ENCODE data around the gene HIVEP1.
"Not testable (repeated sequence)": the region's sequence is repeated elsewhere in the genome, so short reads cannot be mapped to it uniquely, and the experiment has no call there.

Gene HIVEP1

DNA sequence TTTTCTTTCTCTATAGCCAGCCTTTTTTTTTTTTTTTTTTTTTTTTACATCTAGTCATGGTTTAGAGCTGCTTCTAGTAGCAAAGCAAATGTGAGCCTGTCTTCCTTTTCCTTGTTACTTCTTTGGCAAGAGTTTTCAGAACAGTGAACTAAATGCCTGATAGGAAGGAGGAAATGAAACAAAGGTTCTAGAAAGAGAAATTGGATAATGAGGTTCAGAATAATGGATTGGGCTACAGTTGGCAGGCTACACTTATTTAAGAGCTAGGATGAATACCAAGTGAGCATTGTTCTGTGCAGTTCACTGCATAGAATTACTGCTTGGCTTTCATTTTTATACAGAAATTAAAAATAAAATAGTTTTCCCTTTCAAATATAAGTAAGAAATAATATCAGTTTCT, 78.6 kb downstream of the HIVEP1 start:
- no peak for DNase-seq (ENCODE audit: low read depth)

DNA sequence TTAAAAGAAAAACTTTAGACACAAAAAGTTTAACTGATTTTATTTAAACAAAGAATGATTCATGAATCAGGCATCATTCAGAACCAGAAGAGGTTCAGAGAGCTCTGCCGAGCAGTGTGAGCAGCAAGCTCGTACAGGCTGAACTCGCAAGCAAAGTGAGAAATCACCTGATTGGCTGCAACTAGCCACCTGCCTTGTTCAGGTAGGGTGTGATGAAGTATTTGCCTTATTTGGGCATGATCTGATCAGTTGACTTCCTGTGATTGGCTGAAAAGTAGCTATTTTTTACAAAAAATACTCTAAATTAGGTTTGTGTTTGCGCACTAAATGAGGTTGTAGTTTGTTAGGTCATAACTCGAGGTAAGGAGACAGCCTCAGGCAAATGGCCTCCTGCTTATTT, 80.7 kb downstream of the HIVEP1 start:
- no peak for DNase-seq (ENCODE audit: low read depth)

DNA sequence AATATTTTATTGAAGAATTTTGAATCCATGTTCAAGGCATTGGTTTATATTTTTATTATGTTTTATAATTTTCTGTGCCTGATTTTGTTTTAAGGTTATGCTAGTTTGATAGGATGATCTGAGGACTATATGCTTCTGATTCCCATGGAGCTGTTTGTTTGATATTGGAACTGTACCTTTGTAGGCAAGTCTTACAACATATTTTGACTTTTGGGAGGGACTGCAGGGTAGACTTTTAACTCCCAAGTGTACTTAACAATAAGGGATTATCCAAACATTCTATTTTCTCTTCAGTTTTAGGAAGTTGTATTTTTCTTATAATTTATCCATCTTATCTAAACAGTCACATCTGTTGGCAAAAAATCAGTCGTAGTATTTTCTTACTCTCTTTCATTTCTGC, 82.6 kb downstream of the HIVEP1 start:
- no peak for DNase-seq (ENCODE audit: low read depth)

DNA sequence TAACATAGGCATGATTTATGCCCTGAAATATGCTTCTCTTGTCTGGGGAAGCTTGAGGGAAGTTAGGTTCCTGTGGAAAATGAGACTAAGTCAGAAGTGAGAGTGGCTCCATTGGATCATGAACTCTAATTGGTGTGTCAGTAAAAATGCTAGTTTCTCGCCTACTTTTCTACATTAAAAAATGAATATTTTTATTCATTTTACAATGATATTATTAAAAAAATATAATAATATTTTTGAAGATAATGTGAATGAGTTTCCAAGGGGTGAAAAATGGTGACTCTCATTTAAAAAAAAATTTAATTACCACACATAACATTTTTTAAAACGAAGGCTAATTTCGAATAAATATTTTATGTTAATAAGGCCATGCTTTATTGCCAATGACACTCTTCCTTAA, 84.2 kb downstream of the HIVEP1 start:
- no peak for DNase-seq (ENCODE audit: low read depth)

DNA sequence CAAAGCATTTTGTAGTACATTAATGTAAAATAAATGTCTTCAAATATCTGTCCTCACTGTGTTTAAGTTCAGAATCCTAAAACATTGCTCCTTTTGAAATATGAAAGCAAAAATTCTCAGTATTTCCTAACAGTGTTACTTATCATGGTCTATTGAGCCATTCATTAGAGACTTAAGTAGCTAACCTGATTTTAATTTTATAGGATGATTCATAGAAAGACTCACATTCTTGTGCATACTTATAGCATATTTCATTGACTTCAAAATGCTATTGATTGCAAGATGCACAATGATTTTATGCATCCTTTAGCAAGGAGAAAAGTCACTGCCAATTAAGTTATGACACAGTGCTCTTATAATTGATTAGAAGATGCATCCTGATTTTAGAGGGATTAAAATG, 85.7 kb downstream of the HIVEP1 start:
- no peak for DNase-seq (ENCODE audit: low read depth)

DNA sequence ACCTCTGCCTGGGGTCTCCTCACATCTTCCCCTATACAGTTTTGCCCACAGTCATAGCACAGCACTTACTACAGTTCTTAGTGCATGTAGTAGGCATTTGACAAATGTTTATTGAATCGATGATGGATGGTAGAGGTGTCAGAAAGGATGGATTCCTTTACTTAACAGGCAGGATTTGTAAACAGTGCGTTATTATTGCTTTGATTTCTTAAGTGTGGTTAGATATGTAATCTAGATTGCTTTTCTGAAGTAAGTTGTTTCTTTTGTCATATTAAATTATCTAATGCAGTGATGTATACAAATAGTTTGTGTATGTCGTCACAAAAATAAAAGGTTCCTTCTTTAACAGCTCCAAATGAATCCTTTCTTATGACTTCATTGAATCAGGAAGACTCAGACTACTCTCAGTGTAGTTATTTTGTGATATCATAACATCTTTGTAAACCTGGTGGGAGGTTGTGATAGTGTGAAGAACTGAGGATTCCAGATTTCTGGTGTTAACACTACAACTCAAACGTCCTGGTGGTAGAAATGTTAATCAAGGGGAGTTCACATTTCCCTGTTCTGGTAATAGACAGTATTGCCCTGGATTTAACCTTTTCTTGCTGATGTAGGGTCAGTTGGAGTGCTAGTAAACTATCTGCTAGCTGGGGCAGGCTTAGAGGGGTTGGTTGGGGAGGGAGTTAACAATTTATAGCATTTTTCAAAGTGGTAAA, 87.7 kb downstream of the HIVEP1 start:
- DNase-seq (ENCODE audit: low read depth): no peak

DNA sequence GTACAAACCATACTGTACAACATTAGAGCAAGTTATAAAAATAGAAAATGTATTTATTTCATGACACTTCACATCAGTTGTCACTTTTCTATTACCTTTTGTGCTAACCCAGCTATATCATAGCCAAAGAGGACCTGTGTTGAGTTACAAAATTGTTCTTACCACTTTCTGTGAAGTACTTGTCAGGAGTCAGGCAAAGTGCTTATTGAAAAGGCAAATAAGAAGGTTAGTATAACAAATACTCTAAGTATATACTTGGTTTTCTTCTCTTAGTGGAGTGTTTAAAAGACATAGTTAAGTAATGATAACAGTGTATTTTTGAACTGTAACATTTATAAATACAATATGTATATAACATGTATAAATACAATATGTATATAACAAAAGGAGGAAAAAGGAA, 88.9 kb downstream of the HIVEP1 start:
- DNase-seq (ENCODE audit: low read depth): no peak

DNA sequence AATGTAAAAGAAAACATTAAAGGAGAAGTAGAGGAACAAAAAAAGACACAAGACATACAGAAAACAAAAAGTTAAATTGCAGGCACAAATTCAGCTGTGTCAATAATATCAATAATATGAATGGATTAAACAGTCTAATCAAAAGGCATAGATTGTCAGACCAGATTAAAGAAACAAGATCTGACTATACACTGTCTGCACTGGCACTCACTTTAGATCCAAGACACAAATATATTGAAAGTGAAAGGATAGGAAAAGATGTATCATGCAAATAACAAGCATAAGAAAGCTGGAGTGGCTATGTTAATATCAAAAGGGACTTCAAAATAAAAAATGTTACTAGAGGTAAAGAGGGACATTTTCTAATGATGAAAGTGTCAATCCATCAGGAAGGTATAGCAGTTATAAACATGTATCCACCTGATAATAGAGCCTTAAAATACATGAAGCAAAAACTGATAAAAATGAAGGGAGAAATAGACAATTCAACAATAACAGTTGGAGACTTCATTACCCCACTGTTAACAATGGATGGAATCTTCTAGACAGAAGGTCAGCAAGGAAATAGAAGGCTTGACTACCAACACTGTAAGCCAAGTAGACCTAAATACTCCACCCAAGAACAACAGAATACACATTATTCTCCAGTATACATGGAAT, 89.7 kb downstream of the HIVEP1 start:
- DNase-seq (ENCODE audit: low read depth): no peak

DNA sequence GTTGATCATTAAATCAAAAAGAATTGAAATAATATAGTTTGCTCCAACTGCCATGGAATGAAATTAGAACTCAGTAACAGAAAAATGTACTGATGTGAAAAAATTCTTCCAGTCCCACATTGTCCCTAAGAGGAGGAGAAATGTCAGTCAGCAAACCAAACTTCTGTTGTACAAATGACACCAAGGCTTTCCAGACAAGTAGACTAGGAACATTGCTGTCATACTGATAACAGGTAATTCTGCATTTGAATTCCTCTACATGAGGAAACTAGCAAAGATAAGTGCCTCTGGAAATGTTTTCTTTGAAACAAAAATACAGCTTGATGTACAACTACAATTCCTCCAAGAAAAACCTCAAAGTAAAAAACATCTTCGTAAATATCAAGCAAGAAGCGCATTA, 90.2 kb downstream of the HIVEP1 start:
- no peak for DNase-seq (ENCODE audit: low read depth)

DNA sequence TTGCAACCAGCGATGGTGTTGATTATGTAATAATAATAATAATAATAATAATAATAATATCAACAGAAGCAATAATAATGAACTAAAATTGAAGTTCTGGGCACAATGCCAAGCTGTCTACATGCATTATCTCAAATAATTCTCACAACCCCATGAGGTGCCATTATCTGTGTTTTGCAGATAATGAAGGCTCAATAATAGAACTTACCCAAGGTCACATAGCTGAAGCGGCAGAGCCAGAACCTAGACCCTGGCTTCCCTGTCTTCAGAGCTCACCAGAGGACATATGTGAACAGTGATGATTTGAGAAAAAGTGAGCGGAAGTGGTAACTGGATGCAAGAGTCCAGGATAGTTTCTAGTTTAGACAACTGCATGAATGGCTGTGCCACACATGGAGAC, 91.0 kb downstream of the HIVEP1 start:
- peak; percentile 11 for DNase-seq (ENCODE audit: low read depth)

DNA sequence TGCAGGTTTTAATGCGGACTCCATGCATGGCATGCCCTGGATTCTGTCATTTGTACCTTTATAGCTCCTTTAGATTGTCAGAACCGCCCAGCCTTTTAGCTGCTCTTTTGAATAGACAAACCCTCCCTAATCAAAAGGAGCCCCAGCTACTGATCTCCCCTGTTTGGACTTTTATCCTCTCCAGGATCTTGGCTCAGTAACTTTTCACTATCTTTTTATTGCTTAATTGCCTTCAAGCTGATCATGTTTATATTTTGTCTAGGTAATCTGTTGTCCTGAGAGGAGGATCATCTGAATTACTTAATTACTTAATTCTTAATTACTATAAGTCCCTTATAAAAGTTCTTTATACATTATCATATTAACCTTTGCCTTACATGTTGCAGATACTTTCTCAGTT, 93.2 kb downstream of the HIVEP1 start:
- no peak for DNase-seq (ENCODE audit: low read depth)

DNA sequence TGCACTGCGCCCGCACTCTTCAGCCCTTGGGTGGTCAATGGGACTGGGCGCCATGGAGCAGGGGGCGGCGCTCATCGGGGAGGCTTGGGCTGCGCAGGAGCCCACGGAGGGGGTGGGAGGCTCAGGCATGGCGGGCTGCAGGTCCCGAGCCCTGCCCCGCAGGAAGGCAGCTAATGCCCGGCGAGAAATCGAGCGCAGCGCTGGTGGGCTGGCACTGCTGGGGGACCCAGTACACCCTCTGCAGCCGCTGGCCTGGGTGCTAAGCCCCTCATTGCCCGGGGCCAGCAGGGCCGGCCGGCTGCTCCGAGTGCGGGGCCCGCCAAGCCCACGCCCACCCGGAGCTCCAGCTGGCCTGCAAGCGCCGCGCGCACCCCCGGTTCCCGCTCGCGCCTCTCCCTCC, 96.3 kb downstream of the HIVEP1 start:
- DNase-seq (ENCODE audit: low read depth): not testable (repeated sequence)

DNA sequence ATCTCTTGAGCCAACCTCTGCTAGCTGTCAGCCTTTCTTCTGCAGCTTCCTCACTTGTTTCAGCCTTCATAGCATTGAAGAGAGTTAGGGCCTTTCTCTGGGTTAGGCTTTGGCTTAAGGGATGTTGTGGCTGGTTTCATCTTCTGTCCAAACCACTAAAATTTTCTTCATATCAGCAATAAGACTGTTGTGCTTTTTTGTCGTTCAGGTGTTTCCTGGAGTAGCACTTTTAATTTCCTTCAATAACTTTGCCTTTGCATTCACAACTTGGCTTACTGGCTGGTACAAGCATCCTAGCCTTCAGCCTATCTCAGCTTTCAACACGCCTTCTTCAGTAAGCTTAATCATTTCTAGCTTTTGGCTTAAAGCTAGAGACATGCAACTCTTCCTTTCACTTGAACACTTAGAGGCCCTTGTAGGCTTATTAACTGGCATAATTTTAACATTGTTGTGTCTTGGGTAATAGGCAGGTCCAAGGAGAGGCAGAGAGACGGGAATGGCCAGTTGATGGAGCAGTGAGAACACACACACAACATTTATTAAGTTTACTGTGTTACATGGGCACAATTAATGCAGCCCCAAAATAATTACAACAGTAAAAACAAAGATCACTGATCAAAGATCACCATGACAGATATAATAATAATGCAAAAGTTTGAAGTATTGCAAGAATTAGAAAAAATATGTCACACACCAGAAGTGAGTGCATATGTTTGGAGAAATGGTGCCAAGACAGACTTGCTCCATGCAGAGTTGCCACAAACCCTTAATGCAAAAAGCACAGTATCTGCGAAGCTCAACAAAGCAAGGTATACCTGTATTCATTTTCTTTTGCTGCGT, 98.6 kb downstream of the HIVEP1 start:
- DNase-seq (ENCODE audit: low read depth): no peak

DNA sequence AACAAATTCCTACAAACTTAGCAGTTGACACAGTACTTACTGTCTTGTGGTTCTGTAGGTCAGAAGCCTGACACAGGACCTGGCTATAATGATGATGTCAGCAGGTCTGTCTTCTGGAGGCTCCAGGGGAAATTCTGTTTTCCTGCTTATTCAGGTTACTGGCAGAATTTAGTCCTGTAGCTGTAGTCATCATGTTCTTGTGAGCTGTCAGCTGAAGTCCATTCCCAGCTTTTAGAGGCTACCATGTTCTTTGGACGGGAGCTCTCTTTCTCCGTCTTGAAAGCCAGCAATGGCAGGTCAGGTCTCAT, 99.2 kb downstream of the HIVEP1 start:
- DNase-seq (ENCODE audit: low read depth): no peak

DNA sequence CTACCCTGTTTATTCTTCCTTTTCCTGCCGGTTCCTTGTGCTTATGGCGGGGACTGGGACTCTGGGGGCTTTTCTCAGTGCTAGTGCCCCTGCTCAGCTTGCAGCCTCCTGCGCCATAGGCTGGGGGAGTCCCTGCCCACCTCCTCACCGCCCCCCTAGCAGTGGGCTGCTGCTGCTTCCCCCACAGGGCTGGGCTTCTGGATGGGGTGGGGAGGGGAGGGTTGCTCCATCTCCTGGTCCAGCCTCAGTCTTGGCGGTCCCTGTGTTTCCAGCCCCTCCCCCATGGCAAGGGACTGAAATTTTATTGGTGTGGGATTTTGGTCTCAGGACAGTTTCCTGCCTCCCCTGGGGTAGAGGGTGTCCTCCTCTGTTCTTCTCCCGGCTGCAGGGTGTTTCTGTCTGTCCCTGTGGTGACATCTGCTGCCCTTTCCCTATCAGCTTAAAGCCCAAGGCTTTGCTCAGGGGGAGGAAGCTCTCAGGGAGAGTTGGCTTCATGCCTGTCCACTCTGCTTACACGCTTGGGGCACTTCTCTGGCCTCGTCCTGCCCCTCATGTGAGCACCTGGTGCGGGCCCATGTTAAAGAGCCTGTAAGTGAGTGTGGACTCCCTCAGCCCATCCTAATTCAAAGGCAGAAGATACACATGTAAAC, 100.6 kb downstream of the HIVEP1 start:
- DNase-seq (ENCODE audit: low read depth): no peak

DNA sequence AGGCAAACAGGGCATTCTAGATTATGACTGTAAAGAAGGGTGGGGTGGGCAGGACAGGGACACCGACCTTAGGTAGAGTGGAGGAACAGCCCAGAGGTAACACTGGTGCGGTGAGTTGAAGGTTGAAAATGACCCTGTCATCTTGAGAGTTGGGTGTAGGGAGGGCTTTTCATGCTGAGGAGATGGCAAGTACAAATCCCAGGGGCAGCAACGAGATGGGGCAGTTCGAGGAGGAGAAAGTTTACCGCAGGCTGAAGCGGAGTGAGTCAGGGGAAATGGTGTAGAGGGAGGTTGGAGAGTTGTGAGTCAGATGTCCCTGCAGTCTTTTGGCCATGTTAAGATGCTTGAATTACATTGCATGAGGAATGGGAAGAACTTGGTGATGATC, 101.1 kb downstream of the HIVEP1 start:
- no peak for DNase-seq (ENCODE audit: low read depth)

DNA sequence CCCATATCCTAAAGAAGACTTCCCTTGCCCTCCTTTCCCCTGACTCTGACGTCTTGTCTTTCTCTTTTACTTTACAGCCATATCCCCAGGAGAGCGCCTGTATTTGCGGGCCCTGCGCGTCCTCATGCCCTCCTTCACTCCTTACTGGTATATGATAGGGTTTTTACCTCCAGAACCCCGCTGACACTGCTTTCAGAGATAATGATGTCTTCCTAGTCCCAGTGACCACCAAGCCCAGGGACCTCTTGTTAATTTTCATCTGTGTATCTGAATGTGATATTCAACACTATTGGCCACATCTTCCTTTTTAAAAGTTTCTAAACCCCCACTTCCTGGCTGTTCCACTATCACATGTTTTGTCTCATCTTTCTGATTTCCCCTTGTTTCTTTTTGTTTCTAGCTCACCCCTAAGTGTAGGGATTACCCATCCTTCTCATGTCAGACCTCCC, 102.0 kb downstream of the HIVEP1 start:
- no peak for DNase-seq (ENCODE audit: low read depth)

DNA sequence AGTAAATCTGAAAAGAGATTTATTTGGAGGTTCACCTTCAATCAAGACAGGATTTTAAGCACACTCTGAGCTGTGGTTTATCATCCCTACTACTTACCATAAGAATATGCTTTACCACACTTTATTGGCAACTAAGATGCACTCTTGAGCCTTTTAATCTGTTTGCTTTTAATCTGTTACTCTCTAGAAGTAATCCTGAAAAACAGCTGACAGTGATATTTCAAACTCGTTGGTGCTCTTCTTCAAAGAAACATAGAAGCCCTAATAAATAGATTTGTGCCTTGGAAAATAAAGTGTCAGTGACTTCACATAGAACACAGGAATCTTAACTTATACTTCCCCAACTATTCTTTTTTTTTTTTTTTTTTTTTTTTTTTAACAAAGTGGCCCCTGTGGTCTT, 102.9 kb downstream of the HIVEP1 start:
- DNase-seq (ENCODE audit: low read depth): no peak

DNA sequence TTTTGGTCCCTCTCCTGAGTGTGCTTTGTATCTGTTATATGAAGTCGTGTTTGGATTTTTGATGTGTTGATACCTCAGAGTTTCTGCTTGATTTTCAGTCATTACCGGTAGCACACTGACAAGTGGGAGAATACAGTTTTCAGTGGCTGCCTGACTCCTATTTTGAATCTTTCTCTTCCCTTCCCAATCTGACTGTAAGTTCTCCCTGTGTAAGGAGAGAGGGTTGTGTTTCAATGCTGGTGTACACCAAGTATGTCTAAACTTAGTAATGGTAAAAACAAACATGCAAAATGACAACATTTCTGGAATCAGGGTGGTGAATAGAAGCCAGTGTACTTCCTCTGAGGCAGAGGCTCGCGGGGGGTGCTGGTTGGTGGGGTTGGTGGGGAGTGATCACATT, 103.4 kb downstream of the HIVEP1 start:
- no peak for DNase-seq (ENCODE audit: low read depth)

DNA sequence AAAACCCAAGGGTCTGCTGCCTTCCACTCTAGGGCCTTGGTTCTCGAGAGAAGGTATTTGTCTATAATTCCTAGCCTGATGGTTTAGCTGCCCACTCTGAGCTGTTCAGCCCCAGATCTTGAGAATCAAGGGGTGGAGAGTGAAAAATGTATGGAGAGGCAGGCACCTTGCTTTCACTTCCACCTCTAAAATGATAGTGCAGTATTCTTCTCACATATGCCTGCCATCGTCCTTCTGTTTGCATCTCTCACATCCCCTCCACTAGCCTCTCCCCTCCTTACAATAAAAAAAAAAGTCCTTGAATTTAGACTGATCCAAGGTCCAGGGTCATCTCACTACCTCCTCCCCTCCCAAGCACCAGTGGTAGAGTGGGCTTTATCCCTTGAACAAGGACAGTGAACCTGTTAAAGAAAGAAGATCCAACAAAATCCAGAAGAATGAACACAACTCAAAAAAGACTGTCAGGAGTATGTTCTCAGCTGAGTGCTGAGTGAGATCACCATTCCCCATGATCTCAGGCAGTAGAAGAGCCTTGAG, 104.2 kb downstream of the HIVEP1 start:
- DNase-seq (ENCODE audit: low read depth): no peak

DNA sequence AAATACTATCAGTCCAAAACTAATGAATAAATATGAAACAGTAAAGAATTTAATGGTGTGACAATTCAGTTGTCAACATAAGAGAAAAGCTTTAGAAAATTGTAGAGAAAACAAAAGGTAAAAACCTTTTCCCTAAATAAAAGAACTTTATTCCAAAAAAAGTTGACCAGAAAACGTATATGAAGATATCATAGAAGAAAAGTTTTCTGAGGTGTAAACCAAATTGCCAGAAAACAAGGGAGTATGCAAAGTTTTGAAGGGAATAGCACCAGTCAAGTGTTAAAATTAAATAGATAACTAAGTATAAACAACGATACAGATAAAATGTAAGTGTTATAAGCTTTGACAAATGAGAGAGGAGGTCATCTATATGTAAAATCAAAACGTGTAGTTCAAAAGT, 104.9 kb downstream of the HIVEP1 start:
- no peak for DNase-seq (ENCODE audit: low read depth)

DNA sequence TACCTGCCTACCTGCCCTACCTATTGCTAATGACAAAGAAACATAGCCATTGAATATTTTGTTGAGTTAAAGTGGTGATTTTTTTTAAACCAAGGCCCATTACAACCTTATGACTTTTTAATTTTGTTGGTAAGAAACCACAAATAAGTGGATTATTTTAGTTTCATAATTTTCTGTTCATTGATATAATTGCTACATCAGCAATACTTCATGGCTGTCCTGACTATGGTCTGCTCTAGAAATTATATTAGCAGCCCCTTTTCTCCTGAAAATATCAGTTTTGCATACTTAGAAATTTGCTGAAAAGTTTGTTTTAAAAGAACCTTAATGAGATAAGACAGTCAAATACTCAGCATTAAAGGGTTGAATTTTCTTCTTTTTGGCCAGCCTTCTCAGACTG, 106.5 kb downstream of the HIVEP1 start:
- no peak for DNase-seq (ENCODE audit: low read depth)

Measured in CMK (cell line).